ENCODE results near the gene STARD5. TPM values are rescaled to one million over a fixed set of nuclear protein-coding genes. Genes with fewer than 3 reads are reported as not detected.
"Not testable (repeated sequence)": the region's sequence is repeated elsewhere in the genome, so short reads cannot be mapped to it uniquely, and the experiment has no call there.

Gene STARD5
- total RNA-seq, 1 donor from 2014 or later, result 28.0 TPM

- intact Hi-C loops (cut with DNase I), result no loop called here
- Histone ChIP-seq H3K4me3 (no peak overlapping the region), H3K27me3 (no peaks in the 10 kb centered on the region), H3K36me3 (no peaks in the 10 kb centered on the region), H3K4me1 (no peaks in the 10 kb centered on the region), H3K9me3 (no peaks in the 10 kb centered on the region), H3K27ac (no peak overlapping the region)
- no peak for DNase-seq (ENCODE audit: extremely low spot score in 2 of 2)
- TF ChIP-seq, protein P1, sequence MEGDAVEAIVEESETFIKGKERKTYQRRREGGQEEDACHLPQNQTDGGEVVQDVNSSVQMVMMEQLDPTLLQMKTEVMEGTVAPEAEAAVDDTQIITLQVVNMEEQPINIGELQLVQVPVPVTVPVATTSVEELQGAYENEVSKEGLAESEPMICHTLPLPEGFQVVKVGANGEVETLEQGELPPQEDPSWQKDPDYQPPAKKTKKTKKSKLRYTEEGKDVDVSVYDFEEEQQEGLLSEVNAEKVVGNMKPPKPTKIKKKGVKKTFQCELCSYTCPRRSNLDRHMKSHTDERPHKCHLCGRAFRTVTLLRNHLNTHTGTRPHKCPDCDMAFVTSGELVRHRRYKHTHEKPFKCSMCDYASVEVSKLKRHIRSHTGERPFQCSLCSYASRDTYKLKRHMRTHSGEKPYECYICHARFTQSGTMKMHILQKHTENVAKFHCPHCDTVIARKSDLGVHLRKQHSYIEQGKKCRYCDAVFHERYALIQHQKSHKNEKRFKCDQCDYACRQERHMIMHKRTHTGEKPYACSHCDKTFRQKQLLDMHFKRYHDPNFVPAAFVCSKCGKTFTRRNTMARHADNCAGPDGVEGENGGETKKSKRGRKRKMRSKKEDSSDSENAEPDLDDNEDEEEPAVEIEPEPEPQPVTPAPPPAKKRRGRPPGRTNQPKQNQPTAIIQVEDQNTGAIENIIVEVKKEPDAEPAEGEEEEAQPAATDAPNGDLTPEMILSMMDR (IDR thresholded peaks at IDR 0.05), result no peak
Measured at GRCh38 chr15:81331600-81331999, 7.7 kb upstream of the STARD5 start.

- DNase-seq (ENCODE audit: extremely low spot score in 2 of 2); intact Hi-C loops (cut with DNase I); H3K4me1 ChIP-seq; H3K4me3 ChIP-seq; H3K9me3 ChIP-seq; H3K27me3 ChIP-seq; H3K36me3 ChIP-seq; H3K27ac ChIP-seq: not testable (repeated sequence)
Measured at GRCh38 chr15:81331141-81331540, 7.2 kb upstream of the STARD5 start.

GRCh38 chr15:81330366-81331090, 6.6 kb upstream of the STARD5 start:
- Histone ChIP-seq H3K27ac (no peak overlapping the region), H3K36me3 (no peaks in the 10 kb centered on the region), H3K4me1 (no peaks in the 10 kb centered on the region), H3K9me3 (no peaks in the 10 kb centered on the region), H3K27me3 (no peaks in the 10 kb centered on the region), H3K4me3 (no peak overlapping the region)
- intact Hi-C loops (cut with DNase I), result no loop called here
- TF ChIP-seq, protein P1 (IDR thresholded peaks at IDR 0.05), result no peak
- no peak for TF ChIP-seq POLR2AphosphoS5 (IDR thresholded peaks at IDR 0.05; ENCODE audit: insufficient read depth in 1 of 2, low read depth in 1 of 2)
- no peak for TF ChIP-seq POLR2A (IDR thresholded peaks at IDR 0.05)
- DNase-seq (ENCODE audit: extremely low spot score in 2 of 2), result no peak

DNA sequence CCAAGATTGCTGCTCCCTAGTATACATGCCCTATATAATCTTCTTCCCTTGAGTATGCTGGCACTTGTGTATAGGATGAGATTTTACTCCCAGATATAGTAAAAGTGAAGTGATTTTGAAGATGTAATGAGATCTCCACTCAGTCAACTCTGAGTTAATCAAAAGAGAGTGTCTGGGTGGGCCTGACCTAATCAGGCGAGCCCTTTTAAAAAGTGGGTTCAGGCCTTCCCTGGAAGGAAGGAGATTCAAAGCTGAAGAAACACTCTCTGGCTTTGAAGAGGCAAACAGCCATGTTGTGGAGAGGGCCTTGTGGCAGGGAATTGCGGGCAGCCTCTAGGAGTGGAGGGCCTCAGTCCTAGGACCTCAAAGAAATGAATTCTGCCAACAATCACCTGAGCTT, 5.5 kb upstream of the STARD5 start:
- TF ChIP-seq, protein P1 (IDR thresholded peaks at IDR 0.05), result no peak
- TF ChIP-seq POLR2A (IDR thresholded peaks at IDR 0.05), result no peak
- no peak for TF ChIP-seq POLR2AphosphoS5 (IDR thresholded peaks at IDR 0.05; ENCODE audit: insufficient read depth in 1 of 2, low read depth in 1 of 2)
- no peak overlapping the region for H3K4me3 ChIP-seq
- peaks cover 4% of the 10 kb centered on the region for H3K4me1 ChIP-seq
- intact Hi-C loops (cut with DNase I), result loop anchor here (10.0 kb wide), 1 partner anchor 1275 kb away; the partner anchor contains the start of gene ZFAND6
- H3K36me3 ChIP-seq, result no peaks in the 10 kb centered on the region
- no peak overlapping the region for H3K27ac ChIP-seq
- no peak for DNase-seq (ENCODE audit: extremely low spot score in 2 of 2)
- no peaks in the 10 kb centered on the region for H3K27me3 ChIP-seq
- H3K9me3 ChIP-seq, result no peaks in the 10 kb centered on the region

DNA sequence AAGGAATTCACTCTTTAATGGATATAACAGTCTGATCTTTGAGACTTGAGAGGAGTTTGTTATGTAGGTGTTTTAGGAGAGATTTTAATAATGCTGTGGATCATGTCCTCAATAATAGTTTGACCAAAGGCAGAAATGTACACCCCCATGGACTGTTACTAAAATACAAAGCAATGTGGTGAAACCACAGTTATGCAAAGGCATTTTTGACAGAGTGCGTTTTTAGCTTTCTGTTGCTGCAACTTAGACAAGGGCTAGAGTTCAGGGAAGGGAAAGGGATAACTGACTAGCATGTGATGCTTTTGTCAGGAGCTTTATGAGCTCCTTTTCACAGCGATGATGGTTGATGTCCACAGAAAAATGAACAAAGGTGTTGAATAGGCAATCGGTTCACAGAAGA, 3.6 kb upstream of the STARD5 start:
- DNase-seq (ENCODE audit: extremely low spot score in 2 of 2), result no peak

More for the DNA sequence above, 3.6 kb upstream of the STARD5 start:
- Histone ChIP-seq H3K4me1 (peaks cover 16% of the 10 kb centered on the region), H3K27me3 (no peaks in the 10 kb centered on the region), H3K4me3 (no peak overlapping the region), H3K27ac (peak overlapping the region; percentile 44), H3K36me3 (no peaks in the 10 kb centered on the region), H3K9me3 (no peaks in the 10 kb centered on the region)
- intact Hi-C loops (cut with DNase I), result loop anchor here (10.0 kb wide), 1 partner anchor 1273 kb away; the partner anchor contains the start of gene ZFAND6
- TF ChIP-seq POLR2AphosphoS5 (IDR thresholded peaks at IDR 0.05; ENCODE audit: insufficient read depth in 1 of 2, low read depth in 1 of 2) (no peak), POLR2A (IDR thresholded peaks at IDR 0.05) (no peak)
- TF ChIP-seq, protein P1 (IDR thresholded peaks at IDR 0.05), result no peak
